Activated naive CD4-positive, alpha-beta T cell treated with anti-CD3 and anti-CD28 coated beads for 36 hours (primary cell): ENCODE results near the gene HMX3. TPM values are rescaled to one million over a fixed set of nuclear protein-coding genes. Genes with fewer than 3 reads are reported as not detected.

ENCODE experiments used
- CTCF ChIA-PET: fragments of 350-600 bp; sonication (Branson Sonifier 250); formaldehyde crosslinking; loops from one replicate; lab custom pipeline; 2021; ENCODE audit warnings: antibody characterized with exemption; lab: Charles Lee
- DNase-seq: peaks from one replicate; pipeline ENCODE4 v3.0.0-alpha.2; 2020
- H3K27ac Mint-ChIP-seq: one replicate; pipeline ENCODE4 v1.8.0; 2021; ENCODE audit warnings: mild to moderate bottlenecking, mixed read lengths
- H3K27me3 Mint-ChIP-seq: one replicate; pipeline ENCODE4 v1.8.0; 2021; ENCODE audit warnings: low read depth, mixed read lengths
- H3K36me3 Mint-ChIP-seq: one replicate; pipeline ENCODE4 v1.8.0; 2021; ENCODE audit warnings: low read depth, mixed read lengths
- H3K4me1 Mint-ChIP-seq: one replicate; pipeline ENCODE4 v1.8.0; 2021; ENCODE audit warnings: low read depth, mixed read lengths
- H3K4me3 Mint-ChIP-seq: one replicate; pipeline ENCODE4 v1.8.0; 2021; ENCODE audit warnings: mild to moderate bottlenecking, moderate library complexity, mixed read lengths
- H3K9me3 Mint-ChIP-seq: one replicate; pipeline ENCODE4 v1.8.0; 2021; ENCODE audit warnings: mixed read lengths
- intact Hi-C: fragments of 100-400 bp; cut with micrococcal nuclease; formaldehyde crosslinking; loops from one replicate; pipeline ENCODE4 v1.15.1; 2023
- total RNA-seq, 2 experiments: library from RNA; stranded (reverse); gene quantifications; one replicate each; pipeline ENCODE4 v1.2.3, GENCODE V29; 2021

HMX3 gene
- total RNA-seq, 2 experiments from 2014 or later = 0.32 TPM; not detected in 1

GRCh38 chr10:123136806-123137642, 1.3 kb downstream of the HMX3 start:
- Mint-ChIP-seq H3K4me1 (peaks cover 43% of the 10 kb centered on the region), H3K9me3 (no peaks in the 10 kb centered on the region), H3K4me3 (peak overlapping the region; percentile 75), H3K27me3 (peaks cover 82% of the 10 kb centered on the region), H3K36me3 (no peaks in the 10 kb centered on the region), H3K27ac (no peak overlapping the region)
- intact Hi-C loops = loop anchor here (1.0 to 5.0 kb wide), 3 partner anchors 11 to 830 kb away; partner anchors contain the start of genes C10orf88 and HMX2
- CTCF ChIA-PET = interaction anchor here (0.9 kb wide), 1 partner anchor 14 kb away, joined by 3 read pairs; no protein-coding TSS in a partner anchor
- DNase-seq = no peak

GRCh38 chr10:123139165-123139520, 3.4 kb downstream of the HMX3 start:
- Mint-ChIP-seq H3K4me1 (peaks cover 46% of the 10 kb centered on the region), H3K4me3 (no peak overlapping the region), H3K9me3 (no peaks in the 10 kb centered on the region), H3K36me3 (no peaks in the 10 kb centered on the region), H3K27ac (no peak overlapping the region), H3K27me3 (peaks cover 82% of the 10 kb centered on the region)
- CTCF ChIA-PET = interaction anchor here (0.6 to 1.1 kb wide), 2 partner anchors 10 to 21 kb away, joined by 3 to 7 read pairs; no protein-coding TSS in a partner anchor
- DNase-seq = no peak
- intact Hi-C loops = loop anchor here (5.0 kb wide), 2 partner anchors 187 to 828 kb away; partner anchors contain the start of gene C10orf88

- Mint-ChIP-seq H3K9me3 (no peaks in the 10 kb centered on the region), H3K27ac (no peak overlapping the region), H3K4me1 (peaks cover 45% of the 10 kb centered on the region), H3K36me3 (no peaks in the 10 kb centered on the region), H3K4me3 (peak overlapping the region; percentile 58), H3K27me3 (peaks cover 82% of the 10 kb centered on the region)
- CTCF ChIA-PET = interaction anchor here (0.6 to 1.1 kb wide), 3 partner anchors 10 to 21 kb away, joined by 3 to 7 read pairs (median 6); no protein-coding TSS in a partner anchor
- intact Hi-C loops = loop anchor here (1.0 to 10.0 kb wide), 4 partner anchors 187 to 1015 kb away; partner anchors contain the start of gene C10orf88
- no peak for DNase-seq
Measured at GRCh38 chr10:123139521-123140163, 3.9 kb downstream of the HMX3 start.

- Mint-ChIP-seq H3K27me3 (peaks cover 86% of the 10 kb centered on the region), H3K4me3 (peak overlapping the region; percentile 58), H3K9me3 (no peaks in the 10 kb centered on the region), H3K4me1 (peaks cover 53% of the 10 kb centered on the region), H3K36me3 (no peaks in the 10 kb centered on the region), H3K27ac (no peak overlapping the region)
- intact Hi-C loops = loop anchor here (1.0 to 10.0 kb wide), 2 partner anchors 240 to 1014 kb away; no protein-coding TSS in a partner anchor
- CTCF ChIA-PET = interaction anchor here (0.7 to 1.5 kb wide), 3 partner anchors 9 to 135 kb away, joined by 6 to 7 read pairs (median 6); no protein-coding TSS in a partner anchor
- no peak for DNase-seq
Measured at GRCh38 chr10:123140164-123140982, 4.6 kb downstream of the HMX3 start.

- CTCF ChIA-PET = interaction anchor here (0.6 to 1.5 kb wide), 3 partner anchors 9 to 134 kb away, joined by 3 to 7 read pairs (median 6); no protein-coding TSS in a partner anchor
- Mint-ChIP-seq H3K9me3 (no peaks in the 10 kb centered on the region), H3K4me3 (no peak overlapping the region), H3K27ac (no peak overlapping the region), H3K4me1 (peaks cover 59% of the 10 kb centered on the region), H3K36me3 (no peaks in the 10 kb centered on the region), H3K27me3 (peaks cover 92% of the 10 kb centered on the region)
- no peak for DNase-seq
- intact Hi-C loops = loop anchor here (1.0 to 10.0 kb wide), 2 partner anchors 239 to 1014 kb away; no protein-coding TSS in a partner anchor
Measured at GRCh38 chr10:123140983-123141390, 5.2 kb downstream of the HMX3 start.

GRCh38 chr10:123141791-123142700, 6.3 kb downstream of the HMX3 start:
- no peak for DNase-seq
- no peak overlapping the region for H3K4me3 Mint-ChIP-seq
- intact Hi-C loops = loop anchor here (10.0 kb wide), 1 partner anchor 1013 kb away; no protein-coding TSS in a partner anchor
- peaks cover 58% of the 10 kb centered on the region for H3K4me1 Mint-ChIP-seq
- H3K9me3 Mint-ChIP-seq = no peaks in the 10 kb centered on the region
- H3K27me3 Mint-ChIP-seq = peaks cover 91% of the 10 kb centered on the region
- H3K36me3 Mint-ChIP-seq = no peaks in the 10 kb centered on the region
- CTCF ChIA-PET = interaction anchor here (0.5 to 1.5 kb wide), 3 partner anchors 8 to 325 kb away, joined by 3 to 6 read pairs (median 5); no protein-coding TSS in a partner anchor
- H3K27ac Mint-ChIP-seq = no peak overlapping the region

- Mint-ChIP-seq H3K4me1 (peaks cover 59% of the 10 kb centered on the region), H3K36me3 (no peaks in the 10 kb centered on the region), H3K4me3 (no peak overlapping the region), H3K27me3 (peaks cover 91% of the 10 kb centered on the region), H3K27ac (no peak overlapping the region), H3K9me3 (no peaks in the 10 kb centered on the region)
- no peak for DNase-seq
- intact Hi-C loops = loop anchor here (10.0 kb wide), 1 partner anchor 1012 kb away; no protein-coding TSS in a partner anchor
- CTCF ChIA-PET = interaction anchor here (0.5 kb wide), 1 partner anchor 324 kb away, joined by 5 read pairs; no protein-coding TSS in a partner anchor
Measured at GRCh38 chr10:123142701-123143161, 7.0 kb downstream of the HMX3 start.

- Mint-ChIP-seq H3K9me3 (no peaks in the 10 kb centered on the region), H3K4me3 (no peak overlapping the region), H3K27ac (no peak overlapping the region), H3K27me3 (peaks cover 85% of the 10 kb centered on the region), H3K36me3 (no peaks in the 10 kb centered on the region), H3K4me1 (peaks cover 59% of the 10 kb centered on the region)
- DNase-seq = no peak
- intact Hi-C loops = loop anchor here (10.0 kb wide), 1 partner anchor 1012 kb away; no protein-coding TSS in a partner anchor
- CTCF ChIA-PET = no interaction called here
Measured at GRCh38 chr10:123143162-123143824, 7.5 kb downstream of the HMX3 start.

GRCh38 chr10:123143825-123144168, 8.0 kb downstream of the HMX3 start:
- Mint-ChIP-seq H3K27ac (no peak overlapping the region), H3K4me3 (no peak overlapping the region), H3K4me1 (peaks cover 60% of the 10 kb centered on the region), H3K36me3 (no peaks in the 10 kb centered on the region), H3K27me3 (peaks cover 82% of the 10 kb centered on the region), H3K9me3 (no peaks in the 10 kb centered on the region)
- intact Hi-C loops = loop anchor here (10.0 kb wide), 1 partner anchor 1011 kb away; no protein-coding TSS in a partner anchor
- DNase-seq = no peak
- CTCF ChIA-PET = interaction anchor here (0.6 kb wide), 1 partner anchor 11 kb away, joined by 5 read pairs; no protein-coding TSS in a partner anchor
